K562 (cell line): Measurements from ENCODE around the gene MEGF11. TPM values are rescaled to one million over a fixed set of nuclear protein-coding genes. Genes with fewer than 3 reads are reported as not detected.

ENCODE experiments used
- ATAC-seq: fragments of 200-7000 bp; cut with Tn5 transposase; 3 replicates; pipeline ENCODE4 v1.9.1; 2020; ENCODE audit warnings: moderate library complexity
- BruUV-seq: library from RNA; stranded (reverse); fragments of 400-500 nt; replicated peaks from 2 replicates; lab custom pipeline; 2021; lab: Mats Ljungman, UMichigan
- CTCF ChIA-PET: fragments of 300-600 bp; formaldehyde crosslinking; extraction: SDS; loops from one replicate; lab custom pipeline; 2021; ENCODE audit warnings: low intra/inter-chr PET ratio; lab: Yijun Ruan, JAX
- POLR2A ChIA-PET: fragments of 300-600, 350-650 bp; sonication (Branson Sonifier 250); formaldehyde crosslinking; extraction: SDS; loops from one replicate; lab custom pipeline; 2021; ENCODE audit warnings: antibody characterized with exemption, inconsistent platforms; lab: Yijun Ruan, JAX
- DNase-seq, 4 experiments: peaks; one replicate each; pipeline versions ENCODE4 v3.0.0 to v3.0.0-alpha.2; 2011 to 2018; ENCODE audit warnings: low spot score in 3 of 4, mixed read lengths in 3 of 4; ENCODE audit errors: extremely low read depth in 1 of 4
- FAIRE-seq: peaks from 2 replicates; lab custom pipeline; 2011; peaks lifted over from hg19 to GRCh38; lab: Jason Lieb, UNC
- H2AFZ ChIP-seq: 2 replicates; pipeline ENCODE4 v1.6.0; 2011; ENCODE audit warnings: low read depth, low read length, control low read depth, inconsistent platforms
- H3K27ac ChIP-seq: fragments of 200-600 bp; 3 replicates; pipeline ENCODE4 v1.8.0; 2011; ENCODE audit warnings: low read depth, mild to moderate bottlenecking, control low read depth, inconsistent platforms, low read length, moderate library complexity, mixed read lengths; ENCODE audit errors: extremely low read depth
- H3K27me3 ChIP-seq, 2 experiments: fragments of 300-600 bp in 1 of 2; 2 replicates in 1 of 2; 3 replicates in 1 of 2; pipeline versions ENCODE4 v1.6.0 to v1.8.0; 2011; ENCODE audit warnings: inconsistent platforms in 2 of 2, low read length in 2 of 2, mild to moderate bottlenecking in 1 of 2, mixed read lengths in 1 of 2, moderate library complexity in 1 of 2; ENCODE audit not compliant: control insufficient read depth in 2 of 2, insufficient read depth in 2 of 2
- H3K36me3 ChIP-seq: fragments of 300-600 bp; 3 replicates; pipeline ENCODE4 v1.8.0; 2011; ENCODE audit warnings: mild to moderate bottlenecking, low read length, inconsistent platforms; ENCODE audit not compliant: control insufficient read depth, insufficient read depth
- H3K4me1 ChIP-seq, 2 experiments: fragments of 200-600 bp in 1 of 2; replicated peaks in 1 of 2; 2 replicates in 1 of 2; 3 replicates in 1 of 2; pipeline versions ENCODE4 v1.5.1 to v1.8.0; 2011; ENCODE audit warnings: inconsistent platforms in 2 of 2, low read length in 2 of 2, mild to moderate bottlenecking in 1 of 2, mixed read lengths in 1 of 2, moderate library complexity in 1 of 2; ENCODE audit not compliant: control insufficient read depth in 2 of 2, insufficient read depth in 2 of 2
- H3K4me2 ChIP-seq: 2 replicates; pipeline ENCODE4 v1.6.1; 2011; ENCODE audit warnings: low read length, control low read depth, inconsistent platforms, mixed read lengths; ENCODE audit not compliant: insufficient read depth
- H3K4me3 ChIP-seq: fragments of 200-600 bp; sonication (generic), shearing (Covaris generic); 2 replicates; pipeline ENCODE4 v1.5.1; 2016; ENCODE audit warnings: control low read depth, inconsistent platforms
- H3K79me2 ChIP-seq: fragments of 200-600 bp; 3 replicates; pipeline ENCODE4 v1.8.0; 2011; ENCODE audit warnings: low read length, inconsistent platforms; ENCODE audit not compliant: control insufficient read depth, insufficient read depth
- H3K9ac ChIP-seq, 2 experiments: 2 replicates each; pipeline versions ENCODE4 v1.6.0 to v1.6.1; 2011; ENCODE audit warnings: low read depth in 2 of 2, low read length in 2 of 2, control low read depth in 1 of 2, inconsistent platforms in 1 of 2, mild to moderate bottlenecking in 1 of 2, mixed read lengths in 1 of 2; ENCODE audit not compliant: insufficient read depth in 1 of 2
- H3K9me1 ChIP-seq: one replicate; pipeline ENCODE4 v1.6.0; 2011; ENCODE audit warnings: inconsistent platforms, mild to moderate bottlenecking, low read length, moderate library complexity; ENCODE audit not compliant: control insufficient read depth, insufficient read depth
- H3K9me3 ChIP-seq: replicated peaks from 2 replicates; pipeline ENCODE4 v1.5.1; 2011; ENCODE audit warnings: low read depth, low read length, inconsistent platforms; ENCODE audit not compliant: control insufficient read depth, insufficient read depth
- H4K20me1 ChIP-seq: replicated peaks from 2 replicates; pipeline ENCODE4 v1.6.1; 2011; ENCODE audit warnings: low read length, inconsistent platforms, mixed read lengths; ENCODE audit not compliant: control insufficient read depth, insufficient read depth
- ARNT ChIP-seq, 2 experiments: fragments of 450-650 bp; IDR thresholded peaks; 2 replicates each; pipeline ENCODE4 v1.6.1; 2016; ENCODE audit warnings: mild to moderate bottlenecking in 1 of 2
- CBFA2T2 ChIP-seq: fragments of 450-650 bp; conservative IDR thresholded peaks from 2 replicates; pipeline ENCODE4 v1.6.1; 2017; ENCODE audit warnings: mild to moderate bottlenecking
- HBP1 ChIP-seq: fragments of 450-650 bp; formaldehyde crosslinking; IDR thresholded peaks from 2 replicates; pipeline ENCODE4 v1.4.0; 2022; ENCODE audit warnings: missing genetic modification characterization
- POU5F1 ChIP-seq: fragments of 150-350 bp; IDR thresholded peaks from 2 replicates; pipeline ENCODE4 v1.6.1; 2014; ENCODE audit warnings: borderline replicate concordance, low read length, low read depth, mild to moderate bottlenecking; ENCODE audit not compliant: partially characterized antibody
- PRMT5 ChIP-seq: sonication (generic); formaldehyde crosslinking; IDR thresholded peaks from 2 replicates; pipeline ENCODE4 v1.5.0; 2020; ENCODE audit warnings: missing genetic modification reagents
- XRCC4 ChIP-seq: IDR thresholded peaks from one replicate; pipeline ENCODE4 v1.6.1; 2011; ENCODE audit not compliant: insufficient read depth, insufficient read length; ENCODE audit errors: extremely low read depth
- ZNF699 ChIP-seq: fragments of 250-450 bp; sonication (Bioruptor Pico); IDR thresholded peaks from 2 replicates; pipeline ENCODE4 v1.8.0; 2021; ENCODE audit warnings: mild to moderate bottlenecking, moderate library complexity; ENCODE audit not compliant: insufficient replicate concordance
- WGBS: fragments of 100-300 bp; shearing (Covaris generic); methylation state at CpG from one replicate; pipeline ENCODE4 v1.1.6; 2016; ENCODE audit warnings: low coverage, mixed read lengths; ENCODE audit not compliant: insufficient coverage; ENCODE audit errors: missing lambda C conversion rate; 5-methylcytosine and 5-hydroxymethylcytosine counted together
- in situ Hi-C: fragments of 300-500 bp; cut with MboI; formaldehyde crosslinking; loops from 4 replicates; pipeline ENCODE4 v1.15.0; 2018; ENCODE audit warnings: inconsistent platforms, mixed read lengths
- intact Hi-C: fragments of 100-400 bp; cut with micrococcal nuclease; formaldehyde crosslinking; loops from 2 replicates; pipeline ENCODE4 v1.14.2; 2022
- polyA plus RNA-seq, 8 experiments: library from polyadenylated mRNA; depleted of rRNA in 4 of 8; stranded (reverse) in 5 of 8; unstranded in 3 of 8; fragments of >200 nt; fragmentation: Nextera tagmentation in 2 of 8; fragmentation: Illumina TruSeq in 1 of 8; extraction: Ambion mirVana in 2 of 8; extraction: Trizol in 1 of 8; gene quantifications; 2 replicates each; pipeline versions ENCODE4 v1.2.1 to v1.2.3, GENCODE V29; 2011 to 2014; ENCODE audit warnings: inconsistent platforms in 1 of 8, missing spikeins in 1 of 8
- total RNA-seq, 7 experiments: library from RNA; depleted of rRNA in 6 of 7; stranded (reverse); fragments of >200 nt in 6 of 7; fragmentation: Illumina TruSeq in 2 of 7; extraction: Trizol in 2 of 7; gene quantifications; 2 replicates each; pipeline versions ENCODE4 v1.2.1 to v1.2.3, GENCODE V29; 2011 to 2021; ENCODE audit warnings: low replicate concordance in 1 of 7

Gene MEGF11
- total and polyA plus RNA-seq, 9 of the 15 experiments (the other 6 are each of a cell fraction or from before 2014, with no cell fraction given): 0.06 to 0.23 (median 0.20) TPM; not detected in 6

- no peaks in the 10 kb centered on the region; the same call in 1 of the 2 replicates for H4K20me1 ChIP-seq
- ChIA-PET CTCF (no interaction called here), POLR2A (interaction anchor here (1.0 to 2.2 kb wide), 3 partner anchors 8 to 15 kb away, joined by 3 to 9 read pairs (median 3); no protein-coding TSS in a partner anchor)
- no peak overlapping the region for H3K4me2 ChIP-seq
- H3K9me3 ChIP-seq: no peaks in the 10 kb centered on the region
- H3K9ac ChIP-seq: no peak overlapping the region
- H3K36me3 ChIP-seq: peaks cover 56% of the 10 kb centered on the region; the same call in 2 of the 3 replicates
- no peak overlapping the region for H2AFZ ChIP-seq
- TF ChIP-seq PRMT5 (no peak), POU5F1 (no peak), CBFA2T2 (no peak), HBP1 (no peak), XRCC4 (no peak), ARNT (IDR thresholded peaks at IDR 0.05) (no peak), ZNF699 (CRISPR knock-in tag) (no peak)
- FAIRE-seq: no peak
- no peak overlapping the region for H3K27ac ChIP-seq
- WGBS: 80% methylated on average over 3 of the region's 3 CpGs
- no peaks in the 10 kb centered on the region for H3K9me1 ChIP-seq
- DNase-seq: no peak
- intact Hi-C loops (no loop called here), in situ Hi-C loops (no loop called here)
- H3K79me2 ChIP-seq: no peaks in the 10 kb centered on the region
- H3K4me3 ChIP-seq: no peak overlapping the region
- BruUV-seq: no TSS peak
- no peaks in the 10 kb centered on the region for H3K4me1 ChIP-seq
- H3K27me3 ChIP-seq: no peaks in the 10 kb centered on the region
- no peak for ATAC-seq
Measured at GRCh38 chr15:65909831-65910230, 343.7 kb downstream of the MEGF11 start.
